SU-DHL-6 (cell line): ENCODE measurements around the gene HERC4.

Experiments
- H2AFZ ChIP-seq: fragments of 200-600 bp; sonication (generic); 2 replicates; pipeline ENCODE4 v1.6.1; 2014; ENCODE audit warnings: low read depth, mild to moderate bottlenecking, moderate library complexity, mixed read lengths, antibody characterized with exemption, low read length; ENCODE audit not compliant: severe bottlenecking
- H3F3A ChIP-seq: fragments of 200-600 bp; shearing (Covaris generic); 2 replicates; pipeline ENCODE4 v1.6.0; 2016; ENCODE audit warnings: antibody characterized with exemption, mild to moderate bottlenecking; ENCODE audit not compliant: insufficient read depth
- H3K27ac ChIP-seq: fragments of 200-600 bp; sonication (generic); 2 replicates; pipeline ENCODE4 v1.5.1; 2016; ENCODE audit warnings: low read depth, mild to moderate bottlenecking, low read length, moderate library complexity, mixed read lengths
- H3K27me3 ChIP-seq: fragments of 200-600 bp; sonication (generic), shearing (Covaris generic); 2 replicates; pipeline ENCODE4 v1.6.0; 2014; ENCODE audit warnings: mild to moderate bottlenecking, low read length
- H3K36me3 ChIP-seq: fragments of 200-600 bp; sonication (generic); 2 replicates; pipeline ENCODE4 v1.6.1; 2014; ENCODE audit warnings: mild to moderate bottlenecking, low read length, mixed read lengths
- H3K4me2 ChIP-seq: fragments of 300-600, 200-600 bp; shearing (Covaris generic), sonication (generic); 2 replicates; pipeline ENCODE4 v1.6.0; 2014; ENCODE audit warnings: low read length, low read depth, mild to moderate bottlenecking; ENCODE audit not compliant: poor library complexity, severe bottlenecking
- H3K4me3 ChIP-seq: fragments of 200-600 bp; sonication (generic); 2 replicates; pipeline ENCODE4 v1.5.1; 2014; ENCODE audit warnings: antibody characterized with exemption, low read length, mild to moderate bottlenecking, mixed read lengths; ENCODE audit not compliant: insufficient read depth, poor library complexity, severe bottlenecking
- H3K79me2 ChIP-seq: fragments of 200-600 bp; sonication (generic); 2 replicates; pipeline ENCODE4 v1.6.1; 2014; ENCODE audit warnings: mild to moderate bottlenecking, low read length, moderate library complexity; ENCODE audit not compliant: insufficient read depth
- H3K9ac ChIP-seq: fragments of 200-600 bp; sonication (generic); 2 replicates; pipeline ENCODE4 v1.7.0; 2014; ENCODE audit warnings: mild to moderate bottlenecking, low read length
- H3K9me2 ChIP-seq: fragments of 200-600 bp; sonication (generic); replicated peaks from 2 replicates; pipeline ENCODE4 v1.6.1; 2014; ENCODE audit warnings: low read length; ENCODE audit not compliant: insufficient read depth
- H3K9me3 ChIP-seq: fragments of 200-600 bp; sonication (generic); 2 replicates; pipeline ENCODE4 v1.6.1; 2014; ENCODE audit warnings: low read length, mixed read lengths; ENCODE audit not compliant: insufficient read depth
- H4K20me1 ChIP-seq: fragments of 200-600 bp; sonication (generic); 2 replicates; pipeline ENCODE4 v1.6.1; 2014; ENCODE audit warnings: low read depth, mild to moderate bottlenecking, antibody characterized with exemption, low read length, moderate library complexity, mixed read lengths
- EZH2phosphoT487 ChIP-seq: fragments of 200-600 bp; sonication (generic), shearing (Covaris generic); conservative IDR thresholded peaks from 2 replicates; pipeline ENCODE4 v1.6.1; 2018; ENCODE audit warnings: mild to moderate bottlenecking, antibody characterized with exemption, low read length, moderate library complexity, mixed read lengths
- TF ChIP-seq, protein P1 (sequence below): fragments of 200-600 bp; sonication (generic); IDR thresholded peaks from one replicate; pipeline ENCODE4 v1.5.1; 2017; ENCODE audit warnings: antibody characterized with exemption, mild to moderate bottlenecking, low read length, moderate library complexity; ENCODE audit not compliant: insufficient read depth, poor library complexity, severe bottlenecking

The HERC4 gene

DNA sequence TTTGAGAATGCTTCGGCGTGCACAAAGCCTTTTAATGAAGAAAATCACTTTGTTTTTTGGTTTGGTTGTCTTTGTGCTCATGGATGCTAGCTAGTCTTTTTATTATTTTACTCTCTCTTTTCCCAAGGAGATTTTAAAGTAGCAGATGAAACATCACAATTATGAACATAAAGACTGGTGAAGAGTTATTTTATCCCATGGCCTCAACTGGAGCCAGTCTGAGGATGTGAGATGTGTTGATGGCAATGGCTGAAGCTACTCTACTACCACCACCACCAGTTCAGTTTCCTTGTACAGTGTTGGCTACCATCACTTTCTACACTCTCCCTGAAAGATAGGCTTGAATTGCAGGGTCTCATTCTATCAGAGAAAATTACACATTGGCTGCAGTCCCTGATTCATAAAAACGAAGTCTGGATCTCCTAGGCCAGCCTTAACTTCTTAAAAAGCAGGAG is 494 bp upstream of the HERC4 start:
- H3K4me3 ChIP-seq, result peak overlapping the region; percentile 32
- no peaks in the 10 kb centered on the region for H3K9me3 ChIP-seq
- H3K4me2 ChIP-seq, result peak overlapping the region; percentile 68
- no peaks in the 10 kb centered on the region for H3K27me3 ChIP-seq
- no peak for TF ChIP-seq EZH2phosphoT487
- TF ChIP-seq, protein P1, sequence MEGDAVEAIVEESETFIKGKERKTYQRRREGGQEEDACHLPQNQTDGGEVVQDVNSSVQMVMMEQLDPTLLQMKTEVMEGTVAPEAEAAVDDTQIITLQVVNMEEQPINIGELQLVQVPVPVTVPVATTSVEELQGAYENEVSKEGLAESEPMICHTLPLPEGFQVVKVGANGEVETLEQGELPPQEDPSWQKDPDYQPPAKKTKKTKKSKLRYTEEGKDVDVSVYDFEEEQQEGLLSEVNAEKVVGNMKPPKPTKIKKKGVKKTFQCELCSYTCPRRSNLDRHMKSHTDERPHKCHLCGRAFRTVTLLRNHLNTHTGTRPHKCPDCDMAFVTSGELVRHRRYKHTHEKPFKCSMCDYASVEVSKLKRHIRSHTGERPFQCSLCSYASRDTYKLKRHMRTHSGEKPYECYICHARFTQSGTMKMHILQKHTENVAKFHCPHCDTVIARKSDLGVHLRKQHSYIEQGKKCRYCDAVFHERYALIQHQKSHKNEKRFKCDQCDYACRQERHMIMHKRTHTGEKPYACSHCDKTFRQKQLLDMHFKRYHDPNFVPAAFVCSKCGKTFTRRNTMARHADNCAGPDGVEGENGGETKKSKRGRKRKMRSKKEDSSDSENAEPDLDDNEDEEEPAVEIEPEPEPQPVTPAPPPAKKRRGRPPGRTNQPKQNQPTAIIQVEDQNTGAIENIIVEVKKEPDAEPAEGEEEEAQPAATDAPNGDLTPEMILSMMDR, result no peak
- H3K79me2 ChIP-seq, result peaks cover 45% of the 10 kb centered on the region
- peak overlapping the region; percentile 58 for H3K27ac ChIP-seq
- H4K20me1 ChIP-seq, result peaks cover 6% of the 10 kb centered on the region; the same call in 1 of the 2 replicates
- H3K36me3 ChIP-seq, result peaks cover 14% of the 10 kb centered on the region; the same call in 1 of the 2 replicates
- H2AFZ ChIP-seq, result peak overlapping the region; percentile 73
- peak overlapping the region; percentile 90 for H3K9ac ChIP-seq
- peaks cover 10% of the 10 kb centered on the region; the same call in 1 of the 2 replicates for H3F3A ChIP-seq
- no peaks in the 10 kb centered on the region for H3K9me2 ChIP-seq

DNA sequence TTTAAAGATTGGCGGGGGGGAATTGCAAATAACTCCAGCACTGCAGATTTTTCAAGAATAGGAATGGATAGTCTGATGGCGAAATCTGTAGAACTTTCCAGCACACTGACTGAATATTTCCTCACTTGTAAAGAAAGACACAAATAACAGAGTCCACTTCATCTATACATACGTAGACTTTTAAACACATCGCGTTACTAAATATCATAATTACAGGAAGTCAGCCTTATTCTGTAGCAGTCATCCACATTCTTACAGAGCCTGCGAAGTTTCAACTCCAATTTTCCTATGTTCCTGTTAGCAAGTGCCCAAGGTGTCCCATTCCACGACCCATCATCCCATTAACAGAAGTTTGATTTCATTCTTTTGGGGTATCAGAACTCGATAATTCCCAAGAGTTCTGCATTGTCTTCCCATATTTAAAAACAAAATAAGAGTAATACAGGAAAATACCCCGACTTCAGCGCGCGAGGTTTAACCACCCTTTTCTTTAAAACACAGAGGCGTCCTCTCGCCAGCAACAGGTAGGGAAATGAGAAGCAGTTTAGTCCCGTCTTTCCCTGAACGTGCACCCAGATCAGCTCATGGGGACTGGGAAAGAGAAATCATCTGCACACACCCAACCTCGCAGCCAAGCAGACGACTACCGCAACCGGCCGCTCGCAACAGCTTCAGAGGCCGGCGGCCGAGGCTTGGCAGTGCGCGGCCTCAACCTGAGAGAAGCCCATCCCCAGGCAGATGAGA is 880 bp downstream of the HERC4 start:
- H3F3A ChIP-seq, result peaks cover 10% of the 10 kb centered on the region; the same call in 1 of the 2 replicates
- peaks cover 54% of the 10 kb centered on the region for H3K79me2 ChIP-seq
- H3K4me2 ChIP-seq, result peak overlapping the region; percentile 94
- H4K20me1 ChIP-seq, result peaks cover 7% of the 10 kb centered on the region; the same call in 1 of the 2 replicates
- H3K4me3 ChIP-seq, result peak overlapping the region; percentile 95
- H3K9me3 ChIP-seq, result no peaks in the 10 kb centered on the region
- H3K27me3 ChIP-seq, result no peaks in the 10 kb centered on the region
- H3K36me3 ChIP-seq, result peaks cover 16% of the 10 kb centered on the region; the same call in 1 of the 2 replicates
- TF ChIP-seq, protein P1, result no peak
- TF ChIP-seq EZH2phosphoT487, result no peak
- H3K9ac ChIP-seq, result peak overlapping the region; percentile 90
- no peaks in the 10 kb centered on the region for H3K9me2 ChIP-seq
- H3K27ac ChIP-seq, result peak overlapping the region; percentile 86
- peak overlapping the region; percentile 76 for H2AFZ ChIP-seq

DNA sequence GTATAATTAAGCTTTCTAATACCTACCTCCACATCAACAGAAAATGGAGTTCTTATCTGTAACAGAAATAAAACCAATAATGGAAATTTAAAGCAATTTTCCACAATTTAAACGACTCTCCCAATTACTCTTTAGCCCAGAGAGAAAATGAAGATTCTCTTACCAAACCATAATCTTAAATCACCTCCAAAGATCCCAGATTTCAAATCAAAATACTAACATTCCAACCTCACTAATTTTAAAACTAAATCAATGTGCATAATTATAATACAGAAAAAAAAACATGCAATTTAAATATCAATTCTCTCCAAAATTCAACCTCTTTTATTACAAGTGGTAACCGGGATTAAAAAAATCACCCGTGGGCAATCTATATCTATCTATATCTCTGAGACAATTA is 1.5 kb downstream of the HERC4 start:
- peak overlapping the region; percentile 95 for H3K4me3 ChIP-seq
- peak overlapping the region; percentile 94 for H3K4me2 ChIP-seq
- H3K9me2 ChIP-seq, result no peaks in the 10 kb centered on the region
- peaks cover 9% of the 10 kb centered on the region; the same call in 1 of the 2 replicates for H4K20me1 ChIP-seq
- peak overlapping the region; percentile 76 for H2AFZ ChIP-seq
- H3K79me2 ChIP-seq, result peaks cover 59% of the 10 kb centered on the region
- H3F3A ChIP-seq, result peaks cover 10% of the 10 kb centered on the region; the same call in 1 of the 2 replicates
- H3K9me3 ChIP-seq, result no peaks in the 10 kb centered on the region
- TF ChIP-seq, protein P1, result no peak
- TF ChIP-seq EZH2phosphoT487, result no peak
- peaks cover 21% of the 10 kb centered on the region; the same call in 1 of the 2 replicates for H3K36me3 ChIP-seq
- H3K27ac ChIP-seq, result peak overlapping the region; percentile 86; the same call in 1 of the 2 replicates
- H3K9ac ChIP-seq, result peak overlapping the region; percentile 90
- no peaks in the 10 kb centered on the region for H3K27me3 ChIP-seq
